T-cell (primary cell): ENCODE results near the gene PPP1R3A. TPM values are rescaled to one million over a fixed set of nuclear protein-coding genes. Genes with fewer than 3 reads are reported as not detected.

Source experiments
- ATAC-seq, 4 experiments: fragments of 200-7000 bp in 3 of 4; fragments of 150-1000 bp in 1 of 4; cut with Tn5 transposase; replicated peaks in 1 of 4; 1 replicate in 3 of 4; 2 replicates in 1 of 4; pipeline ENCODE4 v1.10.0; 2021; ENCODE audit warnings: moderate library complexity in 3 of 4, mild to moderate bottlenecking in 2 of 4, moderate number of reproducible peaks in 1 of 4
- CTCF ChIA-PET, 2 donors: fragments of 300-600 bp; sonication (Branson Sonifier 250); formaldehyde crosslinking; loops; one replicate each; lab custom pipeline; 2022; ENCODE audit warnings: antibody characterized with exemption in 2 of 2; lab: Charles Lee
- POLR2A ChIA-PET, 2 donors: fragments of 300-600 bp; sonication (Branson Sonifier 250); formaldehyde crosslinking; loops; one replicate each; lab custom pipeline; 2022; ENCODE audit warnings: antibody characterized with exemption in 2 of 2; lab: Charles Lee
- DNase-seq, 35 experiments: peaks; one replicate each; pipeline versions ENCODE4 v3.0.0 to v3.0.0-alpha.2; 2013 to 2023
- H3K27ac ChIP-seq: one replicate; pipeline ENCODE4 v1.5.1; 2013; ENCODE audit warnings: low read length
- H3K27me3 ChIP-seq, 2 experiments: replicated peaks in 1 of 2; 1 replicate in 1 of 2; 2 replicates in 1 of 2; pipeline versions ENCODE4 v1.6.1 to v1.7.0; 2013; ENCODE audit warnings: low read length in 1 of 2, mixed read lengths in 1 of 2; ENCODE audit not compliant: control insufficient read depth in 2 of 2, insufficient read depth in 2 of 2; ENCODE audit errors: extremely low read depth in 1 of 2
- H3K36me3 ChIP-seq, 2 donors: 1 replicate in 1 of 2; 2 replicates in 1 of 2; pipeline versions ENCODE4 v1.6.1 to v1.7.0; 2013; ENCODE audit warnings: low read length in 1 of 2; ENCODE audit not compliant: control insufficient read depth in 2 of 2, insufficient read depth in 1 of 2; ENCODE audit errors: extremely low read depth in 1 of 2
- H3K4me1 ChIP-seq, 2 experiments: 1 replicate in 1 of 2; 2 replicates in 1 of 2; pipeline versions ENCODE4 v1.6.1 to v1.7.0; 2013; ENCODE audit warnings: low read length in 2 of 2, mixed read lengths in 1 of 2; ENCODE audit not compliant: insufficient read depth in 2 of 2, control insufficient read depth in 1 of 2; ENCODE audit errors: extremely low read depth in 1 of 2
- H3K4me3 ChIP-seq, 2 donors: 1 replicate in 1 of 2; 2 replicates in 1 of 2; pipeline versions ENCODE4 v1.5.1 to v1.7.0; 2013; ENCODE audit warnings: mild to moderate bottlenecking in 2 of 2, low read length in 1 of 2, moderate library complexity in 1 of 2; ENCODE audit not compliant: control insufficient read depth in 1 of 2; ENCODE audit errors: extremely low read depth in 1 of 2
- H3K9me3 ChIP-seq: 2 replicates; pipeline ENCODE4 v1.7.0; 2013
- H3K27ac Mint-ChIP-seq, 2 donors: one replicate each; pipeline ENCODE4 v1.8.0; 2020 to 2021; ENCODE audit warnings: mild to moderate bottlenecking in 2 of 2, mixed read lengths in 2 of 2
- H3K27me3 Mint-ChIP-seq, 2 donors: one replicate each; pipeline ENCODE4 v1.8.0; 2021 to 2022; ENCODE audit warnings: mixed read lengths in 2 of 2
- H3K36me3 Mint-ChIP-seq: one replicate; pipeline ENCODE4 v1.8.0; 2021; ENCODE audit warnings: mixed read lengths
- H3K4me1 Mint-ChIP-seq, 3 donors: one replicate each; pipeline ENCODE4 v1.8.0; 2020 to 2022; ENCODE audit warnings: mixed read lengths in 3 of 3, mild to moderate bottlenecking in 1 of 3
- H3K4me3 Mint-ChIP-seq, 3 donors: one replicate each; pipeline ENCODE4 v1.8.0; 2020 to 2022; ENCODE audit warnings: mild to moderate bottlenecking in 3 of 3, mixed read lengths in 3 of 3, moderate library complexity in 3 of 3
- H3K9me3 Mint-ChIP-seq, 3 donors: one replicate each; pipeline ENCODE4 v1.8.0; 2020 to 2022; ENCODE audit warnings: mixed read lengths in 3 of 3
- WGBS: methylation state at CpG from one replicate; pipeline ENCODE4 v1.1.5; 2013; ENCODE audit warnings: missing lambda C conversion rate; ENCODE audit not compliant: insufficient coverage; 5-methylcytosine and 5-hydroxymethylcytosine counted together
- total RNA-seq, 35 experiments: library from RNA in 6 of 35; stranded (reverse) in 6 of 35; fragments of 120-200 nt in 1 of 35; gene quantifications; one replicate each; pipeline versions ENCODE4 v1.2.1 to v1.2.4 and lab custom pipeline; 2013 to 2026

The PPP1R3A gene
- total RNA-seq, 5 donors from 2014 or later (not counting 1 experiment from before 2014, with no cell fraction given), result not detected

GRCh38 chr7:113921363-113921762 is 2.6 kb upstream of the PPP1R3A start:
- H3K27me3 Mint-ChIP-seq, result no peaks in the 10 kb centered on the region
- ChIA-PET CTCF (interaction anchor here in 1 of 2 donors (0.6 kb wide), 1 partner anchor 32 kb away, joined by 3 read pairs; no protein-coding TSS in a partner anchor), POLR2A (no interaction called here)
- no peaks in the 10 kb centered on the region for H3K9me3 Mint-ChIP-seq
- Histone ChIP-seq H3K4me1 (no peaks in the 10 kb centered on the region), H3K9me3 (no peaks in the 10 kb centered on the region), H3K36me3 (no peaks in the 10 kb centered on the region), H3K27me3 (no peaks in the 10 kb centered on the region), H3K4me3 (no peak overlapping the region), H3K27ac (no peak overlapping the region)
- no peaks in the 10 kb centered on the region for H3K4me1 Mint-ChIP-seq
- H3K36me3 Mint-ChIP-seq, result no peaks in the 10 kb centered on the region
- no peak overlapping the region for H3K27ac Mint-ChIP-seq
- ATAC-seq (no peak), DNase-seq (no peak)
- H3K4me3 Mint-ChIP-seq, result no peak overlapping the region

DNA sequence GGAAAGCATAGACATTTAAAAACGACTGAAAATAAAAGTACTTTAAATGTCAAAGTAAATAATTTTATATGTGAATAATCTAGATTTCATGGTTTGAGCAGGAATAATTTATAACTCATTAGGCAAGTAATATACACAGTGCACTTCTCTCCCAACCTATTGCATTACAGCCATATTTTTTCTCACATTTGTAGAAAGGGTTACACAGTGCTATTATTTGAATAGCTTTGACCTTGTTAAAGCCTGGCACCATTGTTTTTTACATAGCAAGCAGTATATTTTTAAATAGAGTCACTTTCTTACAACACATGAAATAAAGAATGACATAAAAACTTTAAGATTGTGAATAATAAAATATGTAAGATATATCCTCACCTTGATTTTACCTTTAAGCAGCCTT is 969 bp downstream of the PPP1R3A start:
- Mint-ChIP-seq H3K27me3 (no peaks in the 10 kb centered on the region), H3K36me3 (no peaks in the 10 kb centered on the region), H3K4me1 (no peaks in the 10 kb centered on the region), H3K27ac (no peak overlapping the region), H3K4me3 (no peak overlapping the region), H3K9me3 (no peaks in the 10 kb centered on the region)
- no peaks in the 10 kb centered on the region for H3K9me3 ChIP-seq
- no peaks in the 10 kb centered on the region for H3K27me3 ChIP-seq
- ChIA-PET CTCF (no interaction called here), POLR2A (no interaction called here)
- H3K27ac ChIP-seq, result no peak overlapping the region
- no CpG with 5 or more reads among the region's 1 CpG for WGBS
- H3K4me1 ChIP-seq, result no peaks in the 10 kb centered on the region
- ATAC-seq (no peak), DNase-seq (no peak)
- no peaks in the 10 kb centered on the region for H3K36me3 ChIP-seq
- no peak overlapping the region for H3K4me3 ChIP-seq

DNA sequence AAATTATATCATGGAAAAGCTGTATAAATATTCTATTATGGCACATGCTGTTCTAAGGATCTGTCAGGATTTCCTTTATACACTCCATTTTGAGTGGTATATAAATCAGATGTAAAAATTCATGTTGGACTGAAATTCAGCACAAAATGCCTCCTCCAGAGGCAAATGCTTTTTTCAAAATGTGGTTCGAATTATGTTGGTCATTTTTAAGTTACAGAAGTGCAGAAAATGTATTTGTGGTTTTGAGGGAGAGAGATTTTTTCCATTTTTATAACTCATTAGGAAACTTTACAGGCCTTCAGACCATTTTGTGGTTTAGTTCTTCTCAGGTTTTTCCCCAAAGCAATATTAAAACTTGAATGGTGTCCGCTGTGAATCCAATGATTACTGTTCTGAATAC is 2.9 kb downstream of the PPP1R3A start:
- no peak for DNase-seq
- ChIA-PET POLR2A (no interaction called here), CTCF (no interaction called here)
- Histone ChIP-seq H3K4me3 (no peak overlapping the region), H3K4me1 (no peaks in the 10 kb centered on the region), H3K36me3 (no peaks in the 10 kb centered on the region), H3K27ac (no peak overlapping the region), H3K9me3 (no peaks in the 10 kb centered on the region), H3K27me3 (no peaks in the 10 kb centered on the region)
- H3K27me3 Mint-ChIP-seq, result no peaks in the 10 kb centered on the region
- H3K36me3 Mint-ChIP-seq, result no peaks in the 10 kb centered on the region
- WGBS, result no CpG with 5 or more reads among the region's 2 CpGs
- no peak overlapping the region for H3K4me3 Mint-ChIP-seq
- no peak overlapping the region for H3K27ac Mint-ChIP-seq
- ATAC-seq, result no peak
- no peaks in the 10 kb centered on the region for H3K4me1 Mint-ChIP-seq
- H3K9me3 Mint-ChIP-seq, result no peaks in the 10 kb centered on the region

DNA sequence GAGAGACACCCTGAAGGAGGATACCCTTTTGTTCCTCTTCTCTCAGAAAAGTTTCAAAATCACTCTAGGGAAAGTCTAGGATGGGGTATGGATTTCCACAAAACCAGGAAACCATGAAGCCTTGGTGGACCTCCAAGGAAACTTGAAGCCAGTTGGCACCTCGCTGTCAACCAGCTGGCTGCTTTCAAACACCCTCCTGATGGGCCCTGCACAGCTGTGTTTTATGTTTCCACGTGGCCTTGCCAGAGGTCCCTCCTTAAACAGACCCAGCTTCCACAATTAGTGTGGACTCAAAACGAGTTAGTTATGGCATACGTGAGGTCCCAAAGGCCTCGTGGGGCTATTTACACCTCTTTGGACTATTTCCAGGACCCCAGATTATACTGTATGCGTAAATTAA is 5.9 kb downstream of the PPP1R3A start:
- no peak overlapping the region for H3K27ac ChIP-seq
- WGBS, result 67% methylated on average over 5 of the region's 6 CpGs
- ChIA-PET POLR2A (no interaction called here), CTCF (interaction anchor here in 1 of 2 donors (1.5 kb wide), 1 partner anchor 12 kb away, joined by 3 read pairs; no protein-coding TSS in a partner anchor)
- no peak for DNase-seq
- H3K9me3 ChIP-seq, result no peaks in the 10 kb centered on the region
- H3K36me3 Mint-ChIP-seq, result no peaks in the 10 kb centered on the region
- H3K9me3 Mint-ChIP-seq, result no peaks in the 10 kb centered on the region
- ATAC-seq, result no peak
- no peak overlapping the region for H3K27ac Mint-ChIP-seq
- H3K27me3 ChIP-seq, result no peaks in the 10 kb centered on the region
- no peak overlapping the region for H3K4me3 Mint-ChIP-seq
- H3K27me3 Mint-ChIP-seq, result no peaks in the 10 kb centered on the region
- no peaks in the 10 kb centered on the region for H3K4me1 Mint-ChIP-seq
- no peak overlapping the region for H3K4me3 ChIP-seq
- no peaks in the 10 kb centered on the region for H3K36me3 ChIP-seq
- no peaks in the 10 kb centered on the region for H3K4me1 ChIP-seq

- H3K9me3 Mint-ChIP-seq, result no peaks in the 10 kb centered on the region
- Histone ChIP-seq H3K36me3 (no peaks in the 10 kb centered on the region), H3K27ac (no peak overlapping the region), H3K4me3 (no peak overlapping the region), H3K27me3 (no peaks in the 10 kb centered on the region), H3K4me1 (no peaks in the 10 kb centered on the region), H3K9me3 (no peaks in the 10 kb centered on the region)
- H3K27ac Mint-ChIP-seq, result no peak overlapping the region
- ChIA-PET POLR2A (no interaction called here), CTCF (no interaction called here)
- no peaks in the 10 kb centered on the region for H3K36me3 Mint-ChIP-seq
- no peaks in the 10 kb centered on the region for H3K4me1 Mint-ChIP-seq
- DNase-seq (no peak), ATAC-seq (no peak)
- no CpG with 5 or more reads among the region's 3 CpGs for WGBS
- no peak overlapping the region for H3K4me3 Mint-ChIP-seq
- no peaks in the 10 kb centered on the region for H3K27me3 Mint-ChIP-seq
These were observed 11.2 kb downstream of the PPP1R3A start for GRCh38 chr7:113907617-113908016.

GRCh38 chr7:113904521-113904920 is 14.3 kb downstream of the PPP1R3A start:
- no peaks in the 10 kb centered on the region for H3K27me3 Mint-ChIP-seq
- ChIA-PET POLR2A (no interaction called here), CTCF (no interaction called here)
- H3K4me1 ChIP-seq, result no peaks in the 10 kb centered on the region
- no peaks in the 10 kb centered on the region for H3K27me3 ChIP-seq
- no peaks in the 10 kb centered on the region for H3K4me1 Mint-ChIP-seq
- H3K4me3 Mint-ChIP-seq, result no peak overlapping the region
- H3K9me3 ChIP-seq, result no peaks in the 10 kb centered on the region
- no peaks in the 10 kb centered on the region for H3K36me3 ChIP-seq
- no peaks in the 10 kb centered on the region for H3K9me3 Mint-ChIP-seq
- no peak overlapping the region for H3K4me3 ChIP-seq
- H3K27ac Mint-ChIP-seq, result no peak overlapping the region
- no CpG with 5 or more reads among the region's 1 CpG for WGBS
- no peaks in the 10 kb centered on the region for H3K36me3 Mint-ChIP-seq
- ATAC-seq (no peak), DNase-seq (no peak)
- H3K27ac ChIP-seq, result no peak overlapping the region

GRCh38 chr7:113892818-113893217 is 26.0 kb downstream of the PPP1R3A start:
- POLR2A ChIA-PET, result no interaction called here
- Mint-ChIP-seq H3K4me1 (no peaks in the 10 kb centered on the region), H3K4me3 (no peak overlapping the region), H3K36me3 (no peaks in the 10 kb centered on the region), H3K9me3 (no peaks in the 10 kb centered on the region), H3K27me3 (no peaks in the 10 kb centered on the region), H3K27ac (no peak overlapping the region)
- CTCF ChIA-PET, result no interaction called here
- ATAC-seq (no peak), DNase-seq (no peak)
- Histone ChIP-seq H3K27me3 (no peaks in the 10 kb centered on the region), H3K4me1 (no peaks in the 10 kb centered on the region), H3K4me3 (no peak overlapping the region), H3K9me3 (no peaks in the 10 kb centered on the region), H3K36me3 (no peaks in the 10 kb centered on the region), H3K27ac (no peak overlapping the region)
- whole genome bisulfite sequencing, result no CpG with 5 or more reads among the region's 3 CpGs
